SU-DHL-6 (cell line): Measurements from ENCODE around the gene CREG1.

Experiments used
- H2AFZ ChIP-seq: fragments of 200-600 bp; sonication (generic); 2 replicates; pipeline ENCODE4 v1.6.1; 2014; ENCODE audit warnings: low read depth, mild to moderate bottlenecking, moderate library complexity, mixed read lengths, antibody characterized with exemption, low read length; ENCODE audit not compliant: severe bottlenecking
- H3F3A ChIP-seq: fragments of 200-600 bp; shearing (Covaris generic); 2 replicates; pipeline ENCODE4 v1.6.0; 2016; ENCODE audit warnings: antibody characterized with exemption, mild to moderate bottlenecking; ENCODE audit not compliant: insufficient read depth
- H3K27ac ChIP-seq: fragments of 200-600 bp; sonication (generic); 2 replicates; pipeline ENCODE4 v1.5.1; 2016; ENCODE audit warnings: low read depth, mild to moderate bottlenecking, low read length, moderate library complexity, mixed read lengths
- H3K27me3 ChIP-seq: fragments of 200-600 bp; sonication (generic), shearing (Covaris generic); 2 replicates; pipeline ENCODE4 v1.6.0; 2014; ENCODE audit warnings: mild to moderate bottlenecking, low read length
- H3K36me3 ChIP-seq: fragments of 200-600 bp; sonication (generic); 2 replicates; pipeline ENCODE4 v1.6.1; 2014; ENCODE audit warnings: mild to moderate bottlenecking, low read length, mixed read lengths
- H3K4me2 ChIP-seq: fragments of 300-600, 200-600 bp; shearing (Covaris generic), sonication (generic); 2 replicates; pipeline ENCODE4 v1.6.0; 2014; ENCODE audit warnings: low read length, low read depth, mild to moderate bottlenecking; ENCODE audit not compliant: poor library complexity, severe bottlenecking
- H3K4me3 ChIP-seq: fragments of 200-600 bp; sonication (generic); 2 replicates; pipeline ENCODE4 v1.5.1; 2014; ENCODE audit warnings: antibody characterized with exemption, low read length, mild to moderate bottlenecking, mixed read lengths; ENCODE audit not compliant: insufficient read depth, poor library complexity, severe bottlenecking
- H3K79me2 ChIP-seq: fragments of 200-600 bp; sonication (generic); 2 replicates; pipeline ENCODE4 v1.6.1; 2014; ENCODE audit warnings: mild to moderate bottlenecking, low read length, moderate library complexity; ENCODE audit not compliant: insufficient read depth
- H3K9ac ChIP-seq: fragments of 200-600 bp; sonication (generic); 2 replicates; pipeline ENCODE4 v1.7.0; 2014; ENCODE audit warnings: mild to moderate bottlenecking, low read length
- H3K9me2 ChIP-seq: fragments of 200-600 bp; sonication (generic); replicated peaks from 2 replicates; pipeline ENCODE4 v1.6.1; 2014; ENCODE audit warnings: low read length; ENCODE audit not compliant: insufficient read depth
- H3K9me3 ChIP-seq: fragments of 200-600 bp; sonication (generic); 2 replicates; pipeline ENCODE4 v1.6.1; 2014; ENCODE audit warnings: low read length, mixed read lengths; ENCODE audit not compliant: insufficient read depth
- H4K20me1 ChIP-seq: fragments of 200-600 bp; sonication (generic); 2 replicates; pipeline ENCODE4 v1.6.1; 2014; ENCODE audit warnings: low read depth, mild to moderate bottlenecking, antibody characterized with exemption, low read length, moderate library complexity, mixed read lengths
- EZH2phosphoT487 ChIP-seq: fragments of 200-600 bp; sonication (generic), shearing (Covaris generic); conservative IDR thresholded peaks from 2 replicates; pipeline ENCODE4 v1.6.1; 2018; ENCODE audit warnings: mild to moderate bottlenecking, antibody characterized with exemption, low read length, moderate library complexity, mixed read lengths
- TF ChIP-seq, protein P1 (sequence below): fragments of 200-600 bp; sonication (generic); IDR thresholded peaks from one replicate; pipeline ENCODE4 v1.5.1; 2017; ENCODE audit warnings: antibody characterized with exemption, mild to moderate bottlenecking, low read length, moderate library complexity; ENCODE audit not compliant: insufficient read depth, poor library complexity, severe bottlenecking

CREG1 gene

GRCh38 chr1:167532964-167533824, 20.4 kb downstream of the CREG1 start:
- no peak for TF ChIP-seq EZH2phosphoT487
- TF ChIP-seq, protein P1, sequence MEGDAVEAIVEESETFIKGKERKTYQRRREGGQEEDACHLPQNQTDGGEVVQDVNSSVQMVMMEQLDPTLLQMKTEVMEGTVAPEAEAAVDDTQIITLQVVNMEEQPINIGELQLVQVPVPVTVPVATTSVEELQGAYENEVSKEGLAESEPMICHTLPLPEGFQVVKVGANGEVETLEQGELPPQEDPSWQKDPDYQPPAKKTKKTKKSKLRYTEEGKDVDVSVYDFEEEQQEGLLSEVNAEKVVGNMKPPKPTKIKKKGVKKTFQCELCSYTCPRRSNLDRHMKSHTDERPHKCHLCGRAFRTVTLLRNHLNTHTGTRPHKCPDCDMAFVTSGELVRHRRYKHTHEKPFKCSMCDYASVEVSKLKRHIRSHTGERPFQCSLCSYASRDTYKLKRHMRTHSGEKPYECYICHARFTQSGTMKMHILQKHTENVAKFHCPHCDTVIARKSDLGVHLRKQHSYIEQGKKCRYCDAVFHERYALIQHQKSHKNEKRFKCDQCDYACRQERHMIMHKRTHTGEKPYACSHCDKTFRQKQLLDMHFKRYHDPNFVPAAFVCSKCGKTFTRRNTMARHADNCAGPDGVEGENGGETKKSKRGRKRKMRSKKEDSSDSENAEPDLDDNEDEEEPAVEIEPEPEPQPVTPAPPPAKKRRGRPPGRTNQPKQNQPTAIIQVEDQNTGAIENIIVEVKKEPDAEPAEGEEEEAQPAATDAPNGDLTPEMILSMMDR, result no peak
- Histone ChIP-seq H3K4me2 (no peak overlapping the region), H4K20me1 (no peaks in the 10 kb centered on the region), H3K36me3 (no peaks in the 10 kb centered on the region), H3K9ac (no peak overlapping the region), H3K9me2 (no peaks in the 10 kb centered on the region), H3K79me2 (no peaks in the 10 kb centered on the region), H3K27me3 (no peaks in the 10 kb centered on the region), H3K4me3 (no peak overlapping the region), H3K27ac (no peak overlapping the region), H3K9me3 (no peaks in the 10 kb centered on the region), H3F3A (no peaks in the 10 kb centered on the region), H2AFZ (no peak overlapping the region)

- H3K9me2 ChIP-seq, result no peaks in the 10 kb centered on the region
- no peak overlapping the region for H3K4me2 ChIP-seq
- no peaks in the 10 kb centered on the region for H3K9me3 ChIP-seq
- no peaks in the 10 kb centered on the region for H4K20me1 ChIP-seq
- H3K27ac ChIP-seq, result no peak overlapping the region
- no peak overlapping the region for H2AFZ ChIP-seq
- no peaks in the 10 kb centered on the region for H3K79me2 ChIP-seq
- no peak overlapping the region for H3K4me3 ChIP-seq
- H3K27me3 ChIP-seq, result no peaks in the 10 kb centered on the region
- TF ChIP-seq, protein P1, result no peak
- no peak for TF ChIP-seq EZH2phosphoT487
- H3K36me3 ChIP-seq, result no peaks in the 10 kb centered on the region
- H3K9ac ChIP-seq, result no peak overlapping the region
- no peaks in the 10 kb centered on the region for H3F3A ChIP-seq
Observed at GRCh38 chr1:167532375-167532774, 21.2 kb downstream of the CREG1 start.

DNA sequence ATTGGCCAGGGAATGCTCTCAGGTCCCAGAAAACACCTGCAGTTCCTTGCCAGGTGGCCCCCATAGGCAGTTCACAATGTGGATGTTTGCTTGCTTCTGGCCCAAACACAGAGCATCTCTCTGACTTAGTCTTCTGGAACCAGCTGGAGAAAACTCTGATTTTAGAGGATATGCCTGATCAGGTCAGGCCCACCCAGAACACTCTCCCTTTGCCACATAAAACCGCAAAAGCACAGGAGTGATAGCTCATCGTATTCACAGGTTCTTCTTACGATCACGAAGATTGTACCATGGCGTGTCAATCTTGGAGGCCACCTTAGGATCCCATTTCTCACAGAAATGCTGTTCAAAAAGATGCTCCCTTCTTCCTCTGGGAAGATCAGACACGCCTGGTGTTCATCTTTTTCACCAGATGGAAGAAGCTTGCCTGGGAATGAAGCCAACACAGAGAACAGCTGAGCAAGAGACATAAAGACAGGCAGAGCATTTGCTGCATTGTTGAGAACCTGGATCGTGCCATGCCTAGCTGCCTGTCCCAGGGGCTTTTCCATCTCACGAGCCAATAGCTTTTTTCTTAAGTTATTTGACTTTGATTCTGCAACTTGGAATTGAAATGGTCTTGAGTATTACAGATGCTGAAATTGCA, 23.6 kb downstream of the CREG1 start:
- no peaks in the 10 kb centered on the region for H3K79me2 ChIP-seq
- no peaks in the 10 kb centered on the region for H3K27me3 ChIP-seq
- no peak for TF ChIP-seq EZH2phosphoT487
- TF ChIP-seq, protein P1, result no peak
- H3K4me2 ChIP-seq, result no peak overlapping the region
- H3K9me2 ChIP-seq, result no peaks in the 10 kb centered on the region
- no peaks in the 10 kb centered on the region for H3K36me3 ChIP-seq
- no peak overlapping the region for H3K9ac ChIP-seq
- H3K27ac ChIP-seq, result no peak overlapping the region
- H3K9me3 ChIP-seq, result no peaks in the 10 kb centered on the region
- H3F3A ChIP-seq, result no peaks in the 10 kb centered on the region
- no peak overlapping the region for H3K4me3 ChIP-seq
- no peak overlapping the region for H2AFZ ChIP-seq
- no peaks in the 10 kb centered on the region for H4K20me1 ChIP-seq
